ENCODE measurements around the gene EML4.
A peak's percentile ranks its signal among the peaks of the same experiment; 100 is the strongest.

EML4 gene

GRCh38 chr2:42303252-42303651 lies 134.1 kb downstream of the EML4 start:
- DNase-seq (no peak), ATAC-seq (replicated peaks) (no peak)
- Mint-ChIP-seq H3K4me1 (no peaks in the 10 kb centered on the region), H3K9me3 (no peaks in the 10 kb centered on the region), H3K36me3 (peaks cover 22 to 41% of the 10 kb centered on the region in 2 donors), H3K4me3 (no peak overlapping the region), H3K27ac (peak overlapping the region; percentile 48), H3K27me3 (no peaks in the 10 kb centered on the region)

GRCh38 chr2:42304059-42304713 lies 135.0 kb downstream of the EML4 start:
- Mint-ChIP-seq H3K9me3 (no peaks in the 10 kb centered on the region), H3K4me3 (no peak overlapping the region), H3K36me3 (peaks cover 22 to 36% of the 10 kb centered on the region in 2 donors)

GRCh38 chr2:42307180-42307579 lies 138.0 kb downstream of the EML4 start:
- no peak overlapping the region for H3K27ac Mint-ChIP-seq
- peaks cover 17 to 35% of the 10 kb centered on the region in 2 donors for H3K36me3 Mint-ChIP-seq

More at GRCh38 chr2:42304059-42304713, 135.0 kb downstream of the EML4 start:
- Mint-ChIP-seq H3K27ac (no peak overlapping the region), H3K27me3 (no peaks in the 10 kb centered on the region), H3K4me1 (no peaks in the 10 kb centered on the region)
- no peak for DNase-seq
- ATAC-seq (replicated peaks), result no peak

GRCh38 chr2:42309366-42309765 lies 140.2 kb downstream of the EML4 start:
- ATAC-seq (replicated peaks) (no peak), DNase-seq (no peak)
- peaks cover 0 to under 1% of the 10 kb centered on the region in 2 donors for H3K4me1 Mint-ChIP-seq
- H3K4me3 Mint-ChIP-seq, result no peak overlapping the region
- H3K9me3 Mint-ChIP-seq, result no peaks in the 10 kb centered on the region
- no peaks in the 10 kb centered on the region for H3K27me3 Mint-ChIP-seq
- H3K27ac Mint-ChIP-seq, result no peak overlapping the region
- H3K36me3 Mint-ChIP-seq, result peaks cover 9 to 24% of the 10 kb centered on the region in 2 donors

More at GRCh38 chr2:42307180-42307579, 138.0 kb downstream of the EML4 start:
- H3K4me1 Mint-ChIP-seq, result no peaks in the 10 kb centered on the region
- H3K9me3 Mint-ChIP-seq, result no peaks in the 10 kb centered on the region
- no peaks in the 10 kb centered on the region for H3K27me3 Mint-ChIP-seq
- ATAC-seq (replicated peaks) (no peak), DNase-seq (no peak)
- H3K4me3 Mint-ChIP-seq, result no peak overlapping the region

- Mint-ChIP-seq H3K27me3 (no peaks in the 10 kb centered on the region), H3K4me3 (no peak overlapping the region), H3K4me1 (peaks cover 0 to 5% of the 10 kb centered on the region in 2 donors), H3K27ac (no peak overlapping the region), H3K36me3 (peaks cover 16 to 30% of the 10 kb centered on the region in 2 donors), H3K9me3 (no peaks in the 10 kb centered on the region)
- ATAC-seq (replicated peaks), result no peak
- DNase-seq, result no peak
Measured at GRCh38 chr2:42310007-42310515, 140.9 kb downstream of the EML4 start.

GRCh38 chr2:42312106-42312505 lies 143.0 kb downstream of the EML4 start:
- H3K27me3 Mint-ChIP-seq, result no peaks in the 10 kb centered on the region
- H3K36me3 Mint-ChIP-seq, result peaks cover 14 to 26% of the 10 kb centered on the region in 2 donors
- H3K9me3 Mint-ChIP-seq, result no peaks in the 10 kb centered on the region
- no peak for ATAC-seq (replicated peaks)
- no peak for DNase-seq
- H3K4me1 Mint-ChIP-seq, result peaks cover 0 to 5% of the 10 kb centered on the region in 2 donors
- H3K27ac Mint-ChIP-seq, result peak overlapping the region; percentile 71
- H3K4me3 Mint-ChIP-seq, result no peak overlapping the region

- H3K27ac Mint-ChIP-seq, result no peak overlapping the region
- peaks cover 20 to 27% of the 10 kb centered on the region in 2 donors for H3K36me3 Mint-ChIP-seq
- no peaks in the 10 kb centered on the region for H3K9me3 Mint-ChIP-seq
- ATAC-seq (replicated peaks) (no peak), DNase-seq (no peak)
- H3K27me3 Mint-ChIP-seq, result no peaks in the 10 kb centered on the region
- H3K4me1 Mint-ChIP-seq, result peaks cover 0 to 5% of the 10 kb centered on the region in 2 donors
- H3K4me3 Mint-ChIP-seq, result no peak overlapping the region
Measured at GRCh38 chr2:42314892-42315468, 145.8 kb downstream of the EML4 start.

GRCh38 chr2:42315844-42316470 lies 146.8 kb downstream of the EML4 start:
- ATAC-seq (replicated peaks) (no peak), DNase-seq (no peak)
- Mint-ChIP-seq H3K27me3 (no peaks in the 10 kb centered on the region), H3K27ac (no peak overlapping the region), H3K4me3 (no peak overlapping the region), H3K36me3 (peaks cover 24 to 28% of the 10 kb centered on the region in 2 donors), H3K9me3 (no peaks in the 10 kb centered on the region), H3K4me1 (peaks cover 0 to 5% of the 10 kb centered on the region in 2 donors)

- ATAC-seq (replicated peaks) (no peak), DNase-seq (no peak)
- Mint-ChIP-seq H3K27ac (no peak overlapping the region), H3K9me3 (no peaks in the 10 kb centered on the region), H3K4me3 (no peak overlapping the region), H3K27me3 (no peaks in the 10 kb centered on the region), H3K36me3 (peaks cover 24 to 32% of the 10 kb centered on the region in 2 donors), H3K4me1 (peaks cover 0 to 5% of the 10 kb centered on the region in 2 donors)
Measured at GRCh38 chr2:42316910-42317309, 147.8 kb downstream of the EML4 start.

- Mint-ChIP-seq H3K27ac (no peak overlapping the region), H3K36me3 (peaks cover 23 to 35% of the 10 kb centered on the region in 2 donors), H3K4me1 (peaks cover 0 to 5% of the 10 kb centered on the region in 2 donors), H3K4me3 (no peak overlapping the region), H3K9me3 (no peaks in the 10 kb centered on the region), H3K27me3 (no peaks in the 10 kb centered on the region)
- DNase-seq (no peak), ATAC-seq (replicated peaks) (no peak)
Measured at GRCh38 chr2:42317486-42317885, 148.3 kb downstream of the EML4 start.

GRCh38 chr2:42317945-42318344 lies 148.8 kb downstream of the EML4 start:
- Mint-ChIP-seq H3K36me3 (peaks cover 23 to 39% of the 10 kb centered on the region in 2 donors), H3K9me3 (no peaks in the 10 kb centered on the region), H3K4me3 (no peak overlapping the region), H3K4me1 (peaks cover 0 to 5% of the 10 kb centered on the region in 2 donors), H3K27me3 (no peaks in the 10 kb centered on the region), H3K27ac (no peak overlapping the region)
- no peak for DNase-seq
- no peak for ATAC-seq (replicated peaks)

- peaks cover 0 to 5% of the 10 kb centered on the region in 2 donors for H3K4me1 Mint-ChIP-seq
- H3K4me3 Mint-ChIP-seq, result no peak overlapping the region
- H3K36me3 Mint-ChIP-seq, result peaks cover 27 to 45% of the 10 kb centered on the region in 2 donors
- DNase-seq, result no peak
- no peaks in the 10 kb centered on the region for H3K9me3 Mint-ChIP-seq
- no peak overlapping the region for H3K27ac Mint-ChIP-seq
- no peaks in the 10 kb centered on the region for H3K27me3 Mint-ChIP-seq
- no peak for ATAC-seq (replicated peaks)
Measured at GRCh38 chr2:42319265-42319664, 150.1 kb downstream of the EML4 start.

- no peak for DNase-seq
- no peaks in the 10 kb centered on the region for H3K27me3 Mint-ChIP-seq
- H3K27ac Mint-ChIP-seq, result no peak overlapping the region
Measured at GRCh38 chr2:42321452-42322064, 152.4 kb downstream of the EML4 start.

GRCh38 chr2:42324244-42324643 lies 155.1 kb downstream of the EML4 start:
- Mint-ChIP-seq H3K27ac (peak overlapping the region; percentile 9), H3K27me3 (no peaks in the 10 kb centered on the region), H3K4me3 (no peak overlapping the region), H3K9me3 (no peaks in the 10 kb centered on the region), H3K36me3 (peaks cover 13 to 29% of the 10 kb centered on the region in 2 donors), H3K4me1 (no peaks in the 10 kb centered on the region)
- no peak for ATAC-seq (replicated peaks)
- no peak for DNase-seq

More at GRCh38 chr2:42321452-42322064, 152.4 kb downstream of the EML4 start:
- Mint-ChIP-seq H3K4me1 (no peaks in the 10 kb centered on the region), H3K4me3 (no peak overlapping the region), H3K9me3 (no peaks in the 10 kb centered on the region), H3K36me3 (peaks cover 20 to 37% of the 10 kb centered on the region in 2 donors)
- ATAC-seq (replicated peaks), result no peak
